Measurements from ENCODE around the gene MUC5AC. TPM values are rescaled to one million over a fixed set of nuclear protein-coding genes. Genes with fewer than 3 reads are reported as not detected.

The MUC5AC gene
- total RNA-seq, 1 experiment from 2014 or later: not detected

GRCh38 chr11:1231396-1232020, 73.8 kb downstream of the MUC5AC start:
- Histone ChIP-seq H3K4me3 (ENCODE audit: low read depth, low read length, poor library complexity, severe bottlenecking) (no peak overlapping the region), H3K27ac (ENCODE audit: low read depth, low read length, poor library complexity, severe bottlenecking) (no peak overlapping the region), H3K27me3 (replicated peaks; ENCODE audit: insufficient read depth, low read depth, low read length, poor library complexity) (no peaks in the 10 kb centered on the region), H3K9me3 (ENCODE audit: low read depth, low read length, poor library complexity, severe bottlenecking) (no peaks in the 10 kb centered on the region), H3K36me3 (ENCODE audit: insufficient read depth, low read length, poor library complexity, severe bottlenecking) (no peaks in the 10 kb centered on the region), H3K4me1 (ENCODE audit: insufficient read depth, low read length, poor library complexity, severe bottlenecking) (no peaks in the 10 kb centered on the region)
- intact Hi-C loops (cut with micrococcal nuclease; ENCODE audit: unreplicated experiment): no loop called here
- DNase-seq (ENCODE audit: low spot score): no peak
- BruUV-seq (replicated peaks): no TSS peak
- POLR2A ChIA-PET (ENCODE audit: low non-redundant PET): no interaction called here
- CTCF ChIA-PET: no interaction called here
- TF ChIP-seq EZH2 (IDR thresholded peaks at IDR 0.05; ENCODE audit: borderline replicate concordance, low read depth, low read length, poor library complexity, severe bottlenecking) (no peak), CTCF (conservative IDR thresholded peaks at IDR 0.05; ENCODE audit: low read depth, low read length) (no peak)

- H3K36me3 ChIP-seq (ENCODE audit: insufficient read depth, low read length, poor library complexity, severe bottlenecking): no peaks in the 10 kb centered on the region
- intact Hi-C loops (cut with micrococcal nuclease; ENCODE audit: unreplicated experiment): no loop called here
- H3K9me3 ChIP-seq (ENCODE audit: low read depth, low read length, poor library complexity, severe bottlenecking): no peaks in the 10 kb centered on the region
- ChIA-PET CTCF (no interaction called here), POLR2A (ENCODE audit: low non-redundant PET) (no interaction called here)
- no peak for TF ChIP-seq EZH2 (IDR thresholded peaks at IDR 0.05; ENCODE audit: borderline replicate concordance, low read depth, low read length, poor library complexity, severe bottlenecking)
- no peak for TF ChIP-seq CTCF (conservative IDR thresholded peaks at IDR 0.05; ENCODE audit: low read depth, low read length)
- H3K27me3 ChIP-seq (replicated peaks; ENCODE audit: insufficient read depth, low read depth, low read length, poor library complexity): no peaks in the 10 kb centered on the region
- no peak overlapping the region for H3K27ac ChIP-seq (ENCODE audit: low read depth, low read length, poor library complexity, severe bottlenecking)
- DNase-seq (ENCODE audit: low spot score): no peak
- no peak overlapping the region for H3K4me3 ChIP-seq (ENCODE audit: low read depth, low read length, poor library complexity, severe bottlenecking)
- BruUV-seq (replicated peaks): no TSS peak
- H3K4me1 ChIP-seq (ENCODE audit: insufficient read depth, low read length, poor library complexity, severe bottlenecking): no peaks in the 10 kb centered on the region
Observed at GRCh38 chr11:1232021-1232882, 74.5 kb downstream of the MUC5AC start.

- no TSS peak for BruUV-seq (replicated peaks)
- Histone ChIP-seq H3K4me3 (ENCODE audit: low read depth, low read length, poor library complexity, severe bottlenecking) (no peak overlapping the region), H3K27ac (ENCODE audit: low read depth, low read length, poor library complexity, severe bottlenecking) (no peak overlapping the region), H3K36me3 (ENCODE audit: insufficient read depth, low read length, poor library complexity, severe bottlenecking) (no peaks in the 10 kb centered on the region), H3K27me3 (replicated peaks; ENCODE audit: insufficient read depth, low read depth, low read length, poor library complexity) (no peaks in the 10 kb centered on the region), H3K4me1 (ENCODE audit: insufficient read depth, low read length, poor library complexity, severe bottlenecking) (no peaks in the 10 kb centered on the region), H3K9me3 (ENCODE audit: low read depth, low read length, poor library complexity, severe bottlenecking) (no peaks in the 10 kb centered on the region)
- ChIA-PET CTCF (no interaction called here), POLR2A (ENCODE audit: low non-redundant PET) (no interaction called here)
- TF ChIP-seq EZH2 (IDR thresholded peaks at IDR 0.05; ENCODE audit: borderline replicate concordance, low read depth, low read length, poor library complexity, severe bottlenecking): no peak
- TF ChIP-seq CTCF (conservative IDR thresholded peaks at IDR 0.05; ENCODE audit: low read depth, low read length): no peak
- intact Hi-C loops (cut with micrococcal nuclease; ENCODE audit: unreplicated experiment): no loop called here
- no peak for DNase-seq (ENCODE audit: low spot score)
Observed at GRCh38 chr11:1232883-1233321, 75.1 kb downstream of the MUC5AC start.
